Neural crest cell (in vitro differentiated cells): Measurements from ENCODE around the gene KCP. TPM values are rescaled to one million over a fixed set of nuclear protein-coding genes. Genes with fewer than 3 reads are reported as not detected.

Experiments
- DNase-seq: peaks from one replicate; pipeline ENCODE4 v3.0.0; 2021; ENCODE audit warnings: low read depth, mixed read lengths, low spot score
- H3K27ac Mint-ChIP-seq: one replicate; pipeline ENCODE4 v1.8.0; 2021; ENCODE audit warnings: mild to moderate bottlenecking, mixed read lengths; ENCODE audit not compliant: unreplicated experiment
- H3K27me3 Mint-ChIP-seq: 2 replicates; pipeline ENCODE4 v1.8.0; 2021; ENCODE audit warnings: low read depth, mild to moderate bottlenecking, mixed read lengths
- H3K36me3 Mint-ChIP-seq: 2 replicates; pipeline ENCODE4 v1.8.0; 2021; ENCODE audit warnings: low read depth, mild to moderate bottlenecking, mixed read lengths
- H3K4me1 Mint-ChIP-seq: 2 replicates; pipeline ENCODE4 v1.8.0; 2021; ENCODE audit warnings: mixed read lengths
- H3K4me3 Mint-ChIP-seq: one replicate; pipeline ENCODE4 v1.8.0; 2021; ENCODE audit warnings: mild to moderate bottlenecking, mixed read lengths
- H3K9me3 Mint-ChIP-seq: 2 replicates; pipeline ENCODE4 v1.8.0; 2021; ENCODE audit warnings: mixed read lengths
- total RNA-seq: library from RNA; stranded (reverse); gene quantifications from 2 replicates; pipeline ENCODE4 v1.2.1, GENCODE V29; 2021
- TF ChIP-seq, protein P1 (sequence below): fragments of 200-600 bp; sonication (generic); conservative IDR thresholded peaks from 2 replicates; pipeline ENCODE4 v1.5.0; 2021; ENCODE audit warnings: antibody characterized with exemption, mild to moderate bottlenecking

Gene KCP
- total RNA-seq, 1 donor from 2014 or later = 2.9 TPM

DNA sequence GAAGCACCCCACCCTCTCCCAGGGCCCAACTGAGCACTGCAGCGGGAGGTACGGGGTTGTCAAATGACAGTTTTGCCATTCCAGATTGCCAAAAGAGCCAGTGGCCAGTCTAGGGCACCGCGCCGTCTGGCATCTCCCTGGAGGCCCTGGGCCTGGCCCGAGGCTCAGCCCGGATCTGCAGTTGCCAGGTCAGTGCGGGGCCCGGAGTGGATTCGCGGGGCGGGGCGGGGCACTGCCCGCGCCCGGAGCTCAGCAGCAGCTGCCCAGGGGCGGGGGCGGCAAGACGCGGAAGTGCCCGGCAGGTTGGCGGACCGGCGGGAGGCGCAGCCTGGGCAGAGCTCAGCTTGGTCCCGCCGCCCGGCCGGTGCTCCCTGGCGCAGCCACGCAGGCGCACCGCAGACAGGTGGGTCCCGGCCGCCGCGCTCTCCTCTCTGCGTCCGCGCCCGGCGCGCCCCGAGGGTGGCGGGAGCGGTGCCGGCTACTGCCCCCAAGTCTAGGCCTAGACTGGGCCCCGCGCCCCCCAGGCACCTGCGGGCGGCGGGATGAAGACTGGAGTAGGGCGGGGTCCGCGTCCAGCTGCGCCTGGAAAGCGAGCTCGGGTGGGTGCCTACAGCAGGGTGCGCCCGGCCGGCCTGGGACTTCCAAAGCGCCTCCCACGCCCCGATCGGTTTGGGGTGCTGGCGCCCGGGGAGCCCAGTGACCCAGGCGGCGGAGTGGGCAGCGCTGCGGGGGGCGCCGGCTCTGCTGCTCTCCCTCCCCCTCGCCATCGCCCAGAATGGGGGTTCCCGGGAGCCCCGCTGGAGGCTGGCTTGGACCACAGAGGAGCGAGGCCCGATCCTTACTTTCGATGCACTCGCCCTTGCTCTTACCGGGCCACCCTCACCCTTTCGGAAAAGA is 27.4 kb upstream of the KCP start, which contains the start of gene IRF5:
TSS of gene IRF5 (plus strand) at position 281 of the 897 bp plus-strand sequence. CDS start 4,155 bp downstream, outside the sequence.
- no peak for DNase-seq
- H3K4me3 Mint-ChIP-seq = peak within 1 kb of the TSS; percentile 71
- peaks cover 2% of the 10 kb centered on the region for H3K36me3 Mint-ChIP-seq
- no peaks in the 10 kb centered on the region for H3K9me3 Mint-ChIP-seq
- TF ChIP-seq, protein P1, sequence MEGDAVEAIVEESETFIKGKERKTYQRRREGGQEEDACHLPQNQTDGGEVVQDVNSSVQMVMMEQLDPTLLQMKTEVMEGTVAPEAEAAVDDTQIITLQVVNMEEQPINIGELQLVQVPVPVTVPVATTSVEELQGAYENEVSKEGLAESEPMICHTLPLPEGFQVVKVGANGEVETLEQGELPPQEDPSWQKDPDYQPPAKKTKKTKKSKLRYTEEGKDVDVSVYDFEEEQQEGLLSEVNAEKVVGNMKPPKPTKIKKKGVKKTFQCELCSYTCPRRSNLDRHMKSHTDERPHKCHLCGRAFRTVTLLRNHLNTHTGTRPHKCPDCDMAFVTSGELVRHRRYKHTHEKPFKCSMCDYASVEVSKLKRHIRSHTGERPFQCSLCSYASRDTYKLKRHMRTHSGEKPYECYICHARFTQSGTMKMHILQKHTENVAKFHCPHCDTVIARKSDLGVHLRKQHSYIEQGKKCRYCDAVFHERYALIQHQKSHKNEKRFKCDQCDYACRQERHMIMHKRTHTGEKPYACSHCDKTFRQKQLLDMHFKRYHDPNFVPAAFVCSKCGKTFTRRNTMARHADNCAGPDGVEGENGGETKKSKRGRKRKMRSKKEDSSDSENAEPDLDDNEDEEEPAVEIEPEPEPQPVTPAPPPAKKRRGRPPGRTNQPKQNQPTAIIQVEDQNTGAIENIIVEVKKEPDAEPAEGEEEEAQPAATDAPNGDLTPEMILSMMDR = no peak
- H3K27ac Mint-ChIP-seq = no peak within 1 kb of the TSS
- peaks cover 12% of the 10 kb centered on the region for H3K4me1 Mint-ChIP-seq
- H3K27me3 Mint-ChIP-seq = peaks cover 78% of the 10 kb centered on the region

DNA sequence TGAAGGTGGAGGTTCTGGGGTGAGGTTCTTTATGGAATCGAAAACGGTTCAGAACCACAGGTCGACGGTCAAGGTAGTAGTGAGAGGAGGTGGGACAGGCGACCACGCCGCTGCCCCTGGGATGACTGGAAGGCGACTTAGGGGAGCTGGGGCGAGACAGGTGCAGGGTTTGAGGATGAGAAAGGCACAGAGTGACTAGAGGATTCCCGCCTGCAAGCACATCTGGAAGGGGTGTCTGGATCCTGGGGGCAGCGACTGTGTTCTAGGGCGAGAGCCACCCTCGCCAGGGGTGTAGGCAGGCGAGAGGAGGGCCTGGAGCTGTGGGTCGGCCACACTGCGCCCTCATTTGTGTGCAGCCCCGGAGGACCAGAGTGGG is 26.8 kb upstream of the KCP start:
- peak overlapping the region; percentile 48 for H3K4me3 Mint-ChIP-seq
- no peak for DNase-seq
- H3K9me3 Mint-ChIP-seq = no peaks in the 10 kb centered on the region
- TF ChIP-seq, protein P1 = no peak
- H3K36me3 Mint-ChIP-seq = peaks cover 2% of the 10 kb centered on the region
- H3K4me1 Mint-ChIP-seq = peaks cover 12% of the 10 kb centered on the region
- H3K27me3 Mint-ChIP-seq = peaks cover 78% of the 10 kb centered on the region
- H3K27ac Mint-ChIP-seq = no peak overlapping the region

DNA sequence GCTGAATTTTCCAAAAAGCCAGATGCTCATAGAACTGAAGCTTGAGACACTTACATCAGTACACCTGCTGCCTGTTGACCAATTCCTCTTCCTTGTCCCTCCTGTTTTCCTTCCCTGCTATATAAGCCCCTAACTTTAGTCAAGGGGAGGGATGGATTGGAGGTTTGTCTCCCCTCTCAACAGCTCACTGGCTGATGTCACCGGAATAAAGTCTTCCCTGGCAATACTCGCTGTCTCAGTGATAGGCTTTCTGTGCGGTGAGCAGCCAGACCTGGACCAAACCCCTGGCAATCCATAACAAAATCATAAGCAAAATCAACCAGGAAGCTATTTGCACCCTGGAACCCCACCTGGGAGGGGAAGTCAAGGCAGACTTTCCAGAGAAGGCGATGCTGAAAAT is 26.3 kb upstream of the KCP start:
- Mint-ChIP-seq H3K27me3 (peaks cover 78% of the 10 kb centered on the region), H3K27ac (no peak overlapping the region), H3K36me3 (peaks cover 2% of the 10 kb centered on the region), H3K4me3 (peak overlapping the region; percentile 48), H3K9me3 (no peaks in the 10 kb centered on the region), H3K4me1 (peaks cover 12% of the 10 kb centered on the region)
- no peak for DNase-seq
- TF ChIP-seq, protein P1 = no peak

DNA sequence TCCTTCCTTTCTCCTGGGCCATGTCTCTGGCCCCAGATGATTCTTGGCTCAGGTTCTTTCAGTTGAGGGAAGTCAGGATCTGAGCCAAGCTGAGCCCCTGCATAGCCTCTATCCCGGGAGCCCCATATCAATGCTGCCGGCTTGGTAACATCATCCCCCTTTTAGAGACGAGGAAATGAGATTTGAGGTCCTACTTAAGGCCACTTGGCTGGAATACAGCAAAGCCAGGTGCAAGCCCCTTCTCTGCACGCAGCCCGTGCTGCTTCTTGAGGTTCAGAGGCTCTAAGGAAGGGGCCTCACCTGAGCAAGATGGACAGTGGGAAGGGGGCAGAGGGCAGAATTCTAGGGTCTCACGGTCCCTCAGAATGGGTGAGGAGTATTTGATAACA is 24.8 kb upstream of the KCP start:
- Mint-ChIP-seq H3K27me3 (peaks cover 64% of the 10 kb centered on the region), H3K4me3 (no peak overlapping the region), H3K27ac (no peak overlapping the region)

DNA sequence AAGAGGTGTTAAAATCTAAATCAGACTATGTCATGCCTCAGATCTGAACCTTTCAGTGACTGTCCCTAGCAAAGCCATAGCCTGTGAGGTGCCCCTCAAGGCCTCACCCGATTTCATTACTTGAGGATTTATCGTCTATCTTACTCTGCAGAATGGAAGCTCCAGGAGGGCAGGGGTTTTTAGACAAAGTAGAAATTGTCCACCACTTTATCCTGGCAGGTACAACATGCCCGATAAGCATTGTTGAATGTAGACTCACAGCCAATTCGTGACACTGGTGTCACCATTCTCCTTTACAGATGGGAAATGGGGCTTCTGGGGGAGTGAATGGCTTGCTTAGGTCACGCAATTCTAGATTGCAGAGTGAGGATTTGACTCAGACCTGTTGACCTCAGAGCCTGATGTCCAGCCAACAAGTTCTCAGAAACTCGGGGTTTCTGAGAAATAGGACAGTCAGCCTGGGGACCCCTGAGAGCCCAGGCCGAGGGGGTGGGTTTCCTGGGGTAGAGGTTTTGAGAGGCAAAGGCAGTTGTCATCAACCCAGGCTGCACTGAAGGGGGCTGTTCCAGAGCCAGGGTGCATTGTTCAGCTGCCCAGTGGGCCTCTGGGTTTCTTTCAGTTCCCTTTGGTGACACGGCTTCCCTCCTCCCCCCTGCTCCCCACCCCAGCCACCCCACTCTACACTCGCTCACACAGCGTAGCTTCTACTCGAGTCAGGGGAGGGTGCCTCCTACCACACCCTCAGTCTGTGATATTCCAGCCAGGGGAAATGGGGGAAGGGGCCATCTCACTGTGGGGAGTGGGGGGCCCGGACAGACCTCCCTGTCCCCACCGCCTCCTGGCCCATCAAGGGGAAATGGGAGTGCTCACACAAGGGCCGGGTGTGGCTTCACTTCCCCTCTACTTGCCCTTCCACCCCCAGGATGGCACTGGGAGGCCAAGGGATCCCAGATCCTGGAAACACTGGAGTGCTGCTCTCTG is 24.1 kb upstream of the KCP start:
- peaks cover 12% of the 10 kb centered on the region for H3K4me1 Mint-ChIP-seq
- H3K4me3 Mint-ChIP-seq = no peak overlapping the region
- H3K36me3 Mint-ChIP-seq = peaks cover 2% of the 10 kb centered on the region
- TF ChIP-seq, protein P1 = no peak
- no peaks in the 10 kb centered on the region for H3K9me3 Mint-ChIP-seq
- H3K27me3 Mint-ChIP-seq = peaks cover 58% of the 10 kb centered on the region
- DNase-seq = no peak
- no peak overlapping the region for H3K27ac Mint-ChIP-seq

More for the DNA sequence above, 24.8 kb upstream of the KCP start:
- TF ChIP-seq, protein P1 = no peak
- H3K4me1 Mint-ChIP-seq = peaks cover 12% of the 10 kb centered on the region
- peaks cover 2% of the 10 kb centered on the region for H3K36me3 Mint-ChIP-seq
- no peaks in the 10 kb centered on the region for H3K9me3 Mint-ChIP-seq
- no peak for DNase-seq
